ENCODE results near the gene GP5.

- TF ChIP-seq, protein P1, sequence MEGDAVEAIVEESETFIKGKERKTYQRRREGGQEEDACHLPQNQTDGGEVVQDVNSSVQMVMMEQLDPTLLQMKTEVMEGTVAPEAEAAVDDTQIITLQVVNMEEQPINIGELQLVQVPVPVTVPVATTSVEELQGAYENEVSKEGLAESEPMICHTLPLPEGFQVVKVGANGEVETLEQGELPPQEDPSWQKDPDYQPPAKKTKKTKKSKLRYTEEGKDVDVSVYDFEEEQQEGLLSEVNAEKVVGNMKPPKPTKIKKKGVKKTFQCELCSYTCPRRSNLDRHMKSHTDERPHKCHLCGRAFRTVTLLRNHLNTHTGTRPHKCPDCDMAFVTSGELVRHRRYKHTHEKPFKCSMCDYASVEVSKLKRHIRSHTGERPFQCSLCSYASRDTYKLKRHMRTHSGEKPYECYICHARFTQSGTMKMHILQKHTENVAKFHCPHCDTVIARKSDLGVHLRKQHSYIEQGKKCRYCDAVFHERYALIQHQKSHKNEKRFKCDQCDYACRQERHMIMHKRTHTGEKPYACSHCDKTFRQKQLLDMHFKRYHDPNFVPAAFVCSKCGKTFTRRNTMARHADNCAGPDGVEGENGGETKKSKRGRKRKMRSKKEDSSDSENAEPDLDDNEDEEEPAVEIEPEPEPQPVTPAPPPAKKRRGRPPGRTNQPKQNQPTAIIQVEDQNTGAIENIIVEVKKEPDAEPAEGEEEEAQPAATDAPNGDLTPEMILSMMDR (IDR thresholded peaks at IDR 0.05; ENCODE audit: borderline replicate concordance, extremely low read depth, low read length, poor library complexity, severe bottlenecking), result no peak
- no peak for TF ChIP-seq EZH2 (IDR thresholded peaks at IDR 0.05; ENCODE audit: borderline replicate concordance, low read depth, low read length, severe bottlenecking)
These were observed 25.9 kb upstream of the GP5 start for GRCh38 chr3:194424953-194425352.
